Endometrium (tissue), 2 donors: ENCODE measurements around the gene PTPRR.

Experiments
- FAIRE-seq: peaks from 2 replicates; lab custom pipeline; 2012; peaks lifted over from hg19 to GRCh38; lab: Jason Lieb, UNC
- donor health status: control.
- donor health status: control.

Gene PTPRR

GRCh38 chr12:70918321-70918720 lies 2.2 kb downstream of the PTPRR start:
- FAIRE-seq: no peak

- FAIRE-seq: no peak
Observed at GRCh38 chr12:70910666-70911065, 9.9 kb downstream of the PTPRR start.

GRCh38 chr12:70908978-70909377 lies 11.6 kb downstream of the PTPRR start:
- no peak for FAIRE-seq

DNA sequence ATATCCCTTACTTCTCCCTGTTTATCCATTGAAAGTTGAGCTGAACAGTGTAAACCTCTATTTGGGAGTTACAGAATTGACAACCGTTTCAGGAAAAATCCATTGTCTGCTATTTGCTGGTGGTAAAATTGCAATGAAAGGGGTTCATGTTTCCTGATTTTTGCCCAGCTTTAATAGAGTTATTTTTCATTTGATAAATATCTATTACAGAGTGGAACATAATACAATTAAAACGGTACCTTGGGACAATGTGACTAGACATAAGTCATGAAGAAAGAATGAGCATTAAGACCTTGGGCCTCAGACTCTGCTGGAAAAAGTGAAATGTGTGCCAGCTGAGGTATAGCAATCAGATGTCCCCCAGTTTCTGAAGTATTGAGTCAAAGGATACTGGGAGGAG lies 13.1 kb downstream of the PTPRR start:
- FAIRE-seq: no peak

DNA sequence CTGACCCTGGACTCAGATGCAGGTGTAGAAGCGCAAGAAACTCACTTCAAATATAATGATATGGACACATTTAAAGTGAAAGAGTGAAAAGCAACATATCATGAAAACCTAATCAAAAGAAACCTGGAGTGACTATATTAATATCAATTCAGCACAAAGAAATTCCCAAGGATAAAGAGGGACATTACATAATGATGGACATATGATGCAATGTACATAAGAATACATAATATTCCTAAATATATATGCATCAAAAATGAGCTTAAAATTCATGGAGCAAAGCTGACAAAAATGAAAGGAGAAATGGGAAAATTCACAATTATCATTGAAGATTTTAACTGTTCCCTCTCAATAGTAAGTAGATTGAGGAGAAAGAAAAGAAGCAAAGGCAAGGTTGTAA lies 24.6 kb downstream of the PTPRR start:
- no peak for FAIRE-seq

DNA sequence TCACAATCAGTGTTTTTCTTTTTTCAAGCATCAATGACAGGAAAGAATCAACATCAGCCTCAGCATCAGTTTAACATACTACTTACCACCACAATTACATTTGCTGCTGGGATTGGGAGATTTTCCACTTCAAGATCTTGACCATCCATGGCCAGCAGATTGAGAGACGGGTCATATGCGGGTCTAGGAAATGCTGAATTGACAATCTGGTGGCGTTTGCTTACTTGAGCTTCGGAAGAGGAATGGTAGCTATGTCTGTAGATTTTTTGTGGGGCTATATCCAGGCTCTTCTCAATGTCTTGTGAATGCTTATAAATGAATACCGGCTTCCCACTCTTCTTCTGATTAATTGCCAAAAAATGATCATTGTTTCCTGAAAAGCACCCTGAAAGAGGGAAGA lies 27.9 kb downstream of the PTPRR start:
- FAIRE-seq: no peak

GRCh38 chr12:70890895-70891832 lies 29.4 kb downstream of the PTPRR start:
- FAIRE-seq: no peak

DNA sequence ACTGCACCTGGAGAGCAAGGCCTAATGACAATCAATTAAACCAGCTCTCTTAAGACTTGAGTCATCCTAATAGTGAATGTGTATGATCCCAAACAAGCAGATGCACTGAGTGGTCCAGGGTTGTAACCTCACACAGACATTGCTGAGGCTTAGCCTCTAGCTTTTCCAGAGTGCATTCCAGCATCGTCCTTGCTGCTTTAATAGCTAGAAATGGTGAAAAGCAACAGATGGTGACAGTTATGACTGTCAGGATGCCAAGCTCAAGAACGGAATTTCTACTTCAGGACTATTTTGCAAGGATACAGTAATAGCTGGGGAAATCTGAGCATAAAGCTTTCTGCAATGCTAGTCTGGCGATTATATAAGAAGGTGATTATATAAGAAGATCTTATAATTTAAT lies 34.6 kb downstream of the PTPRR start:
- no peak for FAIRE-seq

DNA sequence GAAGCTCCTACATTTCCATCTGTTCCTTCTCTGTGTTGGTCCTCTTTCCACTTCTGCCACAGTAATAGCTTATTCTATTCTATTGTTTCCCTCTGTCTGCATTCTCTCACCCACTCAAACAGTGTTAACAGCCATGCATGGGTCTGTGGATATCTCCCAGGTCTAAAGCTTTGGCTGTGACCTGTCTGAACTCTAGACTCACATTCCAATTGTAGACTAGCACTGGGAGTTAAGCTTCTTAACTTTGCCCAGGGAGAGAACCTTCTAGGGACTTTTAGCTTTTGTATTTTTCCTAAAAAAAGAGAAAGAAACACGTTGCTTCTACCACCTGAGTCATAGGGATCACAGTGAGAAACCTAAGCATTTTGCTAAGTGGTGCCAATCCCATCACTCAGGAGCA lies 36.7 kb downstream of the PTPRR start:
- FAIRE-seq: no peak

DNA sequence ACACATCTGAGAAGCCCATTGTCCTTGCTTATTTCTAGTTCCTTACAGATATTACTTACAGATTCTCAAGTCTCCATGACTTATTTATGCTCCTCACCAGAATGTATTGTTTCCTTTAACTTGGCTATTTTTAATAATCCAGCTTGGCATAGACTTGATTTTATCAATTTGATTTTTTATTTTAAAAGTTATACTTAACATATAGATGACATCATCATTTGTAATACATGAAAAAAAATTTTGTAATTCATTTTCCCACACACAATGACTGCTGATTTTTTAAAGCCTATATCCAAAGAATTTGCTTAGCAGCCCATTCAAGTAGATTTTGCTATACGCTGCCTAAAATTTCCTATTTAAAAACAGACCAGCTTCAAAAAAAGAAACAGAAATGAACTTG lies 39.8 kb downstream of the PTPRR start:
- FAIRE-seq: no peak

- no peak for FAIRE-seq
Observed at GRCh38 chr12:70876952-70877351, 43.6 kb downstream of the PTPRR start.

- no peak for FAIRE-seq
Observed at GRCh38 chr12:70875628-70876027, 44.9 kb downstream of the PTPRR start.

DNA sequence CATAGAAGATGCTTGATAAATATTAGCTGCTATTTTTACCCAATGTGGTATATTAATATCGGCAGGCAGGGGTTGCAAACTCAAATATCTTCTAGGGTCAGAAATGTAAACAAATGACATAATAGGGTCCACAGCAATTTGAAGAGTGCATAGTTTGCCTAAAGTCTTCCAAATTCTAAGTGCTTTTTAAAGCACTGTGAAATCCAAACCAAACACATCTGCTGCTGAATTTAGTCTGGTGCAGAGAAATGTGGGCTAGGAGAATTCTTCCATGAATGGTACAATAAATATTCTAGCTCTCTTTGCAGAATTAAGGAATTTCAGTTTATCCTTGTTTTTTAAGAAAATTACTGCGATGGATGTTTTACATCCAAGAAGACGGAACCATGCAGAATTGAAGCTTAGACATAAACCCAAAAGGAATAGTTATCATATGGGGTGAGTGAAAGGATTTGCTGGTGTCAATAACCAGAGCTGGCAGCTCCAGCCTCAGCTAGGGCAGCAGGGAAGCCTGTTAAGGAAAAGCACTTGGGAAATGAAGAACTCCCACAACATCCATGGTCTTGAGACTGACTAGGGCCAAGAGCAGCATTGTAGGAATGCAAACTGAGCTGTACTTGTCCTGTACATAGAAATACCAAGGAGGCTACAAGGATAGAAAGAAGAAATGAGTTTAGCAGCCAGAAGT lies 65.5 kb downstream of the PTPRR start:
- no peak for FAIRE-seq

GRCh38 chr12:70854138-70854537 lies 66.4 kb downstream of the PTPRR start:
- FAIRE-seq: no peak

DNA sequence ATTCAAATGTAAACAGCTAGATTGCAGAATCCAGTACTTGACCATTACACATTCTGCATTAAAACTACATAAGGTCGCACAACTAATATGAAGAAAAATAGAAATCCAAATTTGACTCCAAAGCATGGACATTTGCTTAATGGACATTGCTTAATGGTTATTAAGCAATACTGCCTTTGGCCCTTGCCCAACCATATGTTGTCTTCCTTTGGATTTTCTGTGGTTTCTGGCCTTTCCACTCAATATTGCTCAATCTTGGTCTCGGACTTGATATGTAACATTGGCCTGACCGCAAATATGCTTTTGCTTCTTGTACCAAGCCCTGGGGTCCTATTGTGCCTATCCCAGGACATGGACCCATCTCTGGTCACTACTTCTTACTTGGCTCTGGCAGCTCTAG lies 67.2 kb downstream of the PTPRR start:
- FAIRE-seq: no peak

DNA sequence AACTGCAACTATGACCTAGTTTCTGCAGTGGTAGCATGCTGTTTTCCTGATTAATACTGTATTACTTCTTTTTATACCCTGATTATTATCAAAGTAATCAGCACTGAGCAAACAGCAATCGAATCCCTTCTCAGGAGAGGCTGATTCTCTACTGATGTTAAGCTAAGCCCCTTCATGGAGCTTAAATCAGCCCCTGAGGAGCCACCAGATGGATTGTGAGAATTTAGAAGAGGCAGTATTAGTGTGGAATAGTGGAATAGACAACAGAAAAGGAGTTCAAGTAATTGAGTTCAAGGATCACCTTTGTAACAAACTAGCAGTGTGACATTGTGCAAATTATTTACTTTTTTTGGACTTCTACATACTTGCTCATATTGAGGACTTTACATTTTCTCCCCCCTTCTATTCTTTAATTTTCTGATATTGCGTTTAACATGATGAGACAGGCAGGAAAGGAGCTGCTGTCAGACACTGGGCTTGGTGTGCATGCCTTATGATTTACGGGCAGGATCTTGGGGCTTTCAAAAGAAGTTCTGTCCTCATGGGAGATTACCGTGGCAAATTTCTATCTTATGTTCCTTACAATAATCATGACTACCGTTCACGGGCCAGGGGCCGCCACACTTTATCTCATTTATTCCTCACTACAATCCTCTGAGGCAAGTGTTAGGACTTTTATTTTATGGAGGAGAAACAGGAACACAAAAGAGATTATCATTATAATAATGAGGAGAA lies 68.0 kb downstream of the PTPRR start:
- no peak for FAIRE-seq

DNA sequence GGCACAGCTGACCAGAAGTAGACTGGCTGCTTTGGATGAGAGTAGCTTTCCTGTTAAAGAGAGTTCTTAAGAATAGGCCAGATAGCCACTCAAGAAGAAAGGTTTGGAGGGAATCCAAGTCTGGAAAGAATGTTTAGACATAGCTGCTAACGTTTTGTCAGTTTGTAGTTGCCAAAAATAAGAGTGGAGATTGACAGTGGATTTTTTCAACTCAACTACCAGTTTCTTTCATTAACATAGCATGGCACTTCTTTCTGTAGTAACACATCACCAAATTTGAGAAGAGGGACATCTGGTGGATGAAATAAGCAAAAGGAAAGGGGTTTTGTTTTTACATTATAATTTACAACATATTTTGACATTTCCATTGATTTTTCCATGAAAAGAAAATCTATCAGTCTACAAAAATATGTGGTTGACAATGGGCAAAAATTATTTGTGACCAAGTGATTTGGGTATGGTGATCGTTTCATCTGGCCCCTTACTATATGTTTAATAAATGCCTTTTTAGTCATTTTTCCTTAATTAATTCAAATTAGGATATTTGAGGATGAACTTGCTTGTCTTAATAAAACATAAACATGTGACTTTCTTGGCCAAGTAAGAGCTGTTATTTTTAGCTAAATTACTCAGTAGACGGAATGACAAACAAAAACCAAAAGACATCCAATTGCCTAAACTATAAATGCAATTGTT lies 71.1 kb downstream of the PTPRR start:
- no peak for FAIRE-seq

DNA sequence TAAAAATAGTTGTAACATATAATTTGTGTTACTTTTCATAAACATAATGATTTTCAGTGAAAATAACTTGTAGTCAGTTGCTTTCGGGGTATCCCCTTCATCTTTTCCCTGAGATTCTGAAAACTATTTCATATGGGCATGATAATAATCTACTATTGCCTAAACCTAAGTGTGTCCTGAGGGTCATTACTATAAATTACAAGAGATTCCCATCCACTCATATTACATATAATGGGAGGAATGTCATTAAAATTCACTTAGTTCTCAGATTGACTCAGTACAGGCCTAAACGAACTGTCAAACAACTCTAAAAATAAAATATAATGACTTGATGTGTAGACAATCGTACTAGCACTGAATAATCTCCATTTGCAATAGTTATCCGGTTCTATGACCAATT lies 72.7 kb downstream of the PTPRR start:
- no peak for FAIRE-seq

GRCh38 chr12:70845268-70845667 lies 75.3 kb downstream of the PTPRR start:
- no peak for FAIRE-seq

DNA sequence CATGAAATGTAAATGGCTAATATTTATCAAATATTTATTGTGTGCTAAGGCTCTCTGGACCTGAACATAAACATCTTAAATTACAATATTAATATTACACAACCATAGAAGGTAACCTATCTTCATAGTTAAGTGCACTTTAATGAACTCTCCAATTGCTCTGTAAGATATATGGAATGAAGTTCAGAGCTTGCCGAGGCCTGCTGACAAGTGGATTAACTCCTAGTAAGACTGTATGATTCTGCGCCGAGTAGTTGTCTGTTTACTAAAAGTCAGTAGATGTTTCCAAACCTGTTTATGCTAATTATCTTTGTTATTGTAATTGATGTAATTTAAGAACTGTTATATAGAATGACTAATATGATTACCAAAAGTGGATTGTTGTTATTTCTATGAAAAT lies 77.2 kb downstream of the PTPRR start:
- no peak for FAIRE-seq

GRCh38 chr12:70842942-70843341 lies 77.6 kb downstream of the PTPRR start:
- FAIRE-seq: no peak

DNA sequence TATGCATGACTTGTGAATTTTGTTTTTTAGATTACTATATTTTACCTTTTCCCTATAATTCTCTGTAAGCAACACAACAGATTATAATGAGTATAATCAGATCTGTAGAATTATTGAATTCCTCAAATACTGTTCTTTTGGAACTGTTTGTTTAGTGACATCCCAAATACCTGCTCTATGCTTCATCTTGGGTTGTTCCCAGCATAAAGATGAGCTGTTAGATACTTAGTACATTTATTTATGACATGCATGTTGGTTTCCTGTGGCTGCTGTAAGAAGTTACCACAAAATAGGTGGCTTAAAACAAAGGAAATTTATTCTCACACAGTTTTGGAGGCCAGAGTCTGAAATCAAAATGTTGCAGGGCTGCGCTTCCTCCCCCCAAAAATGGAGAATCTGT lies 78.4 kb downstream of the PTPRR start:
- no peak for FAIRE-seq
